K562 (cell line): ENCODE measurements around the gene DHRS12.

ENCODE experiments used
- E2F4 ChIP-seq: sonication (generic); formaldehyde crosslinking; IDR thresholded peaks from 2 replicates; pipeline ENCODE4 v1.8.0; 2022; ENCODE audit warnings: mild to moderate bottlenecking, low read depth, missing genetic modification reagents
- RFX5 ChIP-seq: IDR thresholded peaks from 2 replicates; pipeline ENCODE4 v1.6.1; 2011; ENCODE audit warnings: low read depth, mild to moderate bottlenecking, improper control_type of control experiment, low read length
- ZNF24 ChIP-seq: fragments of 450-650 bp; IDR thresholded peaks from 2 replicates; pipeline ENCODE4 v1.6.1; 2016

- TF ChIP-seq E2F4 (CRISPR knock-in tag) (no peak), ZNF24 (no peak), RFX5 (no peak)
Observed at GRCh38 chr13:51763486-51763885, 40.5 kb downstream of the DHRS12 start.
